ENCODE measurements around the gene LLGL1.

Gene LLGL1

DNA sequence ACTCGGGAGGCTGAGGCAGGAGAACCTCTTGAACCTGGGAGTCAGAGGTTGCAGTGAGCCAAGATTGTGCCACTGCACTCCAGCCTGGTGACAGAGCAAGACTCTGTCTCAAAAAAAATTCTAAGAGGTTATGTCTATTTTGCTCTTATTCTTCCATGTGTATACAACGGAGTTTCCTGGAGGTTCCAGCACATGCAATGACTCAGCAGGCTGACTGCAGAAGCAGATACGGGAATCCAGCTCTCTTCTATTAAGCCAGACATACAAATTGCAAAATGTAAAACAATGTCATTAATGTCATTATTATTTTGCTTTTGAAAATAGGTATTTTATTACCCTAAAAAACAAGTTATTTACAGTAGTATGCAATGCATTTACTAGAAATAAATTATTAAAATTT lies 53.4 kb downstream of the LLGL1 start:
- no peak for DNase-seq

DNA sequence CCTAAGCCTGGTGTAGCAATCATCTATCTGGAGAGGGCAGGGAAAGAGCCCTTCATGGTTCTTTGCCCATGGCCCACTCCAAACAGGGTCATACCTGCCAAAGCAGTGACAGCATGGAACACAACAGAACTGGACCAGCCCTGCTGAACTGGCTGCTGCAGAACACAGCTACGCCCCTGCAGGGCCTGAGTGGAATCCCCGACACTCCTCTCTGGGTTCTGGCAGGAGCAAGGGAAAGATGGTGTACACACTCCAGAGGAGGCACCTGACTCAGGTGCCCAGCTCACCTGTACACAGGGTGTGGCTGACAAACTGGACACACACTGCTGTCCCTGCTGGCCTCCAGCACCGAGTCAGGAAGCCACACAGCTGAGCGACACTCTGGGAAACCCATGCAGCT lies 54.8 kb downstream of the LLGL1 start:
- DNase-seq: no peak

- DNase-seq: no peak
Measured at GRCh38 chr17:18280766-18281371, 55.4 kb downstream of the LLGL1 start.

DNA sequence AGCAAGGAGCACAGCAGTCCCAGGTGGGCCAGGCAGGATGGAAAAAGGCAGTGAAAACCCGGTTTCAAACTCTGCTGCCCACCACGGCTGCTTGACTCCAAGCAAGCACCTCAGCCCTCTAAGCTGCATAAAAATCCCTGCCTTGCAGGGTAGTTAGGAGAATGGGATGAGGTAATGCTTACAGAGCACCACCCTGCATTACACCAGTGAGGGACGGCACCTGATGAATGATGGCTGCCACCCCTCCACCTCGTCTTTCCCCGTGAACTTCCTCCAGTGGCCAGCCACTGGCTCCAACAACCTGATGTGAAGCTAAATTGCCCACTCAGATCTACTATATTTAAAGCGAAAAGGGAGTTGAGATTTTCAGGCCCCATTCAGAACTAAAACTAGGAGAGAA lies 56.4 kb downstream of the LLGL1 start:
- no peak for DNase-seq

GRCh38 chr17:18285296-18285695 lies 59.9 kb downstream of the LLGL1 start:
- DNase-seq: no peak

DNA sequence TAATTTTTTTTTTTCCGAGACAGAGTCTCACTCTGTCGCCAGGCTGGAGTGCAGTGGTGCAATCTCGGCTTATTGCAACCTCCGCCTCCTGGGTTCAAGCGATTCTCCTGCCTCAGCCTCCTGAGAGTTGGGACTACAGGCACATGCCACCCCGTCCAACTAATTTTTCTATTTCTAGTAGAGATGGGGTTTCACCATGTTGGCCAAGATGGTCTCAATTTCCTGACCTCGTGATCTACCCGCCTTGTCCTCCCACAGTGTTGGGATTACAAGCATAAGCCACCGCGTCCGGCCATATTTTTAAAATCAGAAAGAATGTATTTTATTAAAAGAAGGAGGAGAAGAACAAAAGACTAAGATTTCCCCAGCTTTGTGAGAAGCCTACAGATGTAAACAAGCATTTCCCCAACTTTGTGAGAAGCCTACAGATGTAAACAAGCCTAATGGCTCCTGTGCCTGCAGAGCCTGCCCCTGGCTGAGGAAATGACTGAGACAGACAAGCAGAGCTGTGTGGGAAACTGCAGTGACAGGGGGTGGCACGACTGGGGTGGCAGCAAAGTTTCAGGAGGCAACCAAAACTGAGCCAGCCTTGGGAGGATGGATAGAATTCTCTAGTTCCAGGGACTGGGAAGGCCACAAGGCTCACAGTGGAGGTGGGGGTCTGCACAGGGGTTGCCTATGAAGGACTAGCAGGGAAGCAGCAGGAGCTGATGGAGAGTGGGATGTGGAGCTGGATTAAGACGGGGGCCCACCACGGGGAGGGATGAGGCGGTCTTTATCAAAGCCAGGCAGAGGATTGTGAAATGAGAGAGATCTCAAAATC lies 66.5 kb downstream of the LLGL1 start:
- DNase-seq: no peak
